ENCODE data around the gene PPP2R3B.
"Not testable (repeated sequence)": the region's sequence is repeated elsewhere in the genome, so short reads cannot be mapped to it uniquely, and the experiment has no call there.

Gene PPP2R3B, protein sequence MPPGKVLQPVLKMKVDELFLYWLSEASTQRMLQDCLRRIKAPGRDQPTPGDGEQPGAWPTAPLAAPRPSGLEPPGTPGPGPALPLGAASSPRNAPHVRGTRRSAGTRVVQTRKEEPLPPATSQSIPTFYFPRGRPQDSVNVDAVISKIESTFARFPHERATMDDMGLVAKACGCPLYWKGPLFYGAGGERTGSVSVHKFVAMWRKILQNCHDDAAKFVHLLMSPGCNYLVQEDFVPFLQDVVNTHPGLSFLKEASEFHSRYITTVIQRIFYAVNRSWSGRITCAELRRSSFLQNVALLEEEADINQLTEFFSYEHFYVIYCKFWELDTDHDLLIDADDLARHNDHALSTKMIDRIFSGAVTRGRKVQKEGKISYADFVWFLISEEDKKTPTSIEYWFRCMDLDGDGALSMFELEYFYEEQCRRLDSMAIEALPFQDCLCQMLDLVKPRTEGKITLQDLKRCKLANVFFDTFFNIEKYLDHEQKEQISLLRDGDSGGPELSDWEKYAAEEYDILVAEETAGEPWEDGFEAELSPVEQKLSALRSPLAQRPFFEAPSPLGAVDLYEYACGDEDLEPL

DNA sequence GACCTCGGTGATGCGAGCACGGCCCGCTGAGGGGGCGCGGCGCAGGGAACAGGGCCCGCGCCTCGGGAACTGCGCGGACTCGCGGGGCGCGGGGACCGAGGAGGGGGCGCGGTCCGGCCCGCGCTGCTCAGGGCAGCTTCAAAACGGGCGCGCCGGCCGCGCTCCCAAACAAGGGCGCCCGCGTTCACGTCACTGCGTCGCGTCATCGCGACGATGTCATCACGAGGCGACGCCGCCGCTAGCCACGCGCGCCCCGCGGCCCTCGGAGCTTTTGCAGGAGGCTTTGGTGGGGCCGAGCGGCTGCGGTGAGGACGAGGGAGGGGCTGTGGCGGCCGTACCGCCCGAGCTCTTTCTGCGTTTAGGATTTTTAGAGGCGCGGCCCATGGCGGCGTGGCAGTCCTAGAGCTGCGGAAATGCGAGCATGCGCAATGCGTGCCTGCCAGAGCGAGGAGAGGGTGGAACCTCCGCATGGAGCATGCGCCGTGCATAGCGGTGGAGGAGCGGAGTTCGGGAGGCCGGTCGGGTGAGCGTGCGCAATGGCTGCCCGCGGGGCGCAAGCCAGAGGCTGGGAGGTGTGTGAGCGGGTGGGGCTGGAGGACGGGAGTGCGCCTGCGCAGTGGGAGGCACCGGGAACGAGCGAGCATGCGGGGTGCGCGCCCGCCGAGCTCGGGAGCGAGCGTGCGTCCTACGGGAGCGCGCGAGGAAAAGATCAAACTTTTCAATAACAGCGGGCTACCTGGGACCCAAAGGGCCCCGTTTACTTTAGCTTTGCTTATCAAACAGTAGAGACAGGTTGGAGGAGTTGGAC lies at the start of gene PPP2R3B:
Gene PPP2R3B (minus strand): TSS at position 140 of the 808 bp plus-strand sequence. CDS start 216 bp downstream, outside the sequence.
- DNase-seq = no peak

DNA sequence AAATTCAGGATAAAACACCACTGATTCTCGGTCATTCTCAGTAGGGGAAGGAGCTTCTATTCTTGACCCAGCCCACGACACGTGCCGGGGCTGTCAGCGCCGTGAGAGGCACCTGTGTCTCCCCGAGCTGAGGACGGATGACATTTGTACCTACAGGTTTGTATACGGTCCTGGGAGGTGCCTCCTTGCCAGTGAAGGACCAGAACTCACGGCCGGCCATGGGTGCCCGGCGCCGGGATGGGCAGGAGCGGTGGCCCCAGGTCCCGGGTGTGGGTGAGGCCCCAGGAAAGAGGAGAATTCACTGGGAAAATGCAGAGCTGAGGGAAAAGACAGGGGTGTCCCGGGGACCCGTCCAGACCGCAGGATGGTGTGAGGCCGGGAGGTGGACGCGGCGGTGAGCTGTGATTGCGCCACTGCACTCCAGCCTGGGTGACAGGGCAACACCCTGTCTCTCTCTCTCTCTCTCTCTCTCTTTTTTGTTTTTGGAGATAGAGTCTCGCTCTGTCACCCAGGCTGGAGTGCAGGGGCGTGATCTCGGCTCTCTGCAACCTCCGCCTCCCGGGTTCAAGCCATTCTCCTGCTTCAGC lies 48.9 kb upstream of the PPP2R3B start:
- DNase-seq = no peak

DNA sequence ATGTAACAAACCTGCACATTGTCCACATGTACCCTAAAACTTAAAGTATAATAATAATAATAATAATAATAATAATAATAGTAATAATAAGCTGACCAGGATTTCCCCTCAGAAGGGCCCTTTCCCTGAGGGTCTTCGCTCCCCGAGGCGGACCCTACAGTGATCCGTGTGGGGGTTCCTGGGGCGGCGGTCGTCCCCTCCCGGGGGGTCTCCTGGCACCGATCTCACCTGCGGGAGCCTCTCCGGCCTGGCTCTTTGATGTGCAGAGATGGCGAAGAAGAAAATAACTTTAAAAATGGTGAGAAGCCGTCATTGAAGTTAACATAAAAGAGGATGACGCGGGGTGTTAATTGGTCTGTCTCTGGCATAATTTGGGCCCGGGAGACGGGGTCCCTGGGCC lies 48.2 kb upstream of the PPP2R3B start:
- DNase-seq = no peak

DNA sequence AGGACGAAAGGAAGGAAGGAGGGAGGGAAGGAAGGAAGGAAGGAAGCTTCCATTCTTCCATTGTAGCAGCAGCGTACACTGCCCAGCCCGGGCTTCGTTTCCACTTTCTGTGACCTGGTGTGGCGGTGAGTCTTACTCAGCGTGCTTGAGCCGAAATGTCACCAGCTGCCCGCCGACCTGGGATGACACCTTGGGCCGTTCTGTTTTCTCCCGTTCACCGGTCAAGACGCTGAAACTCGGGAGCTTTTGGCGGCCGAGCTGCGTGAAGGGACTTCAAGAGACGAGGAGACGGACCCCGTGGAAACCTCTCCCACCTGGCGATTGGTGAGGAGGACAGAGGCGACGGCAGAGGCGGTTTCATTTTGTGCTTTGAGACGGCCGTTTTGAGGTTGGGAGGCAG lies 47.1 kb upstream of the PPP2R3B start:
- no peak for DNase-seq

DNA sequence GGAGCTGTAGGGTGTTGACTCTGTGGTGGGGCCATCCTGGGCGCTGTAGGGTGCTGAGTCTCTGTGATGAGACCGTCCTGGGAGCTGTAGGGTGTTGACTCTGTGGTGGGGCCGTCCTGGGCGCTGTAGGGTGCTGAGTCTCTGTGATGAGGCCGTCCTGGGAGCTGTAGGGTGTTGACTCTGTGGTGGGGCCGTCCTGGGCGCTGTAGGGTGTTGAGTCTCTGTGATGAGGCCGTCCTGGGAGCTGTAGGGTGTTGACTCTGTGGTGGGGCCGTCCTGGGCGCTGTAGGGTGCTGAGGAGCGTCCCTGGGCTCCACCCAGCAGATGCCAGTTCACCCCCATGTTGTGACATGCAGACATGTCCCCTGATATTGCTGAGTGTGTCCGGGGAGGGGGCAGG lies 46.0 kb upstream of the PPP2R3B start:
- not testable (repeated sequence) for DNase-seq

DNA sequence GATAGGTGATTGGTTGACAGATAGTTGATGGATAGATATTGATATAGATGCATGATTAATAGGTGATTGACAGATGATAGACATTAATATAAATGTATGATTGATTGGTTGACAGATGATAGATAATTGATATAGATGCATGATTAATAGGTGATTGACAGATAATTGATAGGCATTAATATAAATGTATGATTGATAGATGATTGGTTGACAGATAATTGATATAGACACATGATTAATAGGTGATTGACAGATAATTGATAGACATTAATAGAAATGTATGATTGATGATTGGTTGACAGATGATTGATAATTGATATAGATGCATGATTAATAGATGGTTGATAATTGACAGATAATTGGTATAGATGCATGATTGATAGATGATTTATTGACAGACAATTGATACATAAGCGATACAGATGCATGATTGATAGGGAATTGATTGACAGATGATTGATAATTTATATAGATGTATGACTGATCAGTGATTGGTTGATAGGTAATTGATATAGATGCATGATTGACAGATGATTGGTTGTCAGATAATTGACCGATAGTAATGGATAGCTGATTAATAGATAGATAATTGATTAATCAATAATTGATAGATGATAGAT lies 44.9 kb upstream of the PPP2R3B start:
- DNase-seq = no peak

DNA sequence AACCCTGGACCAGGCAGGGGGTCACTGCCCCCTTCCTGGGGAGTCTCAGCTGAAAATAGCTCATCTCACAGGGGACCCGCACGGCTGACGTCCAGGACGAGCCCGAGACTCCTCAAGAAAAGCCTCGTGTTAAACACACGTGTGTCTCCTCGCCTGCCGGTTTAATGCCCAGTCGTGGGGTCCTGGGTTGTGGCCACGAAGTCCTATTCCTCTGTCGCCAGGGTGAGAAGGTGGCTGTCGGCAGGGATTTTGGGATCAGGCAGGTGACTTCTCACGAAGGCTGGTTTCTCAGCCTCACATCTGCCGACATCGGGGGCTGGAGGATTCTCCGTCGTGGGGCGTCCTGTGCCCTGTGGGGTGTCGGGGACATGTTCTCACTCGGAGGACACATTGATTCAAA lies 44.3 kb upstream of the PPP2R3B start:
- no peak for DNase-seq

DNA sequence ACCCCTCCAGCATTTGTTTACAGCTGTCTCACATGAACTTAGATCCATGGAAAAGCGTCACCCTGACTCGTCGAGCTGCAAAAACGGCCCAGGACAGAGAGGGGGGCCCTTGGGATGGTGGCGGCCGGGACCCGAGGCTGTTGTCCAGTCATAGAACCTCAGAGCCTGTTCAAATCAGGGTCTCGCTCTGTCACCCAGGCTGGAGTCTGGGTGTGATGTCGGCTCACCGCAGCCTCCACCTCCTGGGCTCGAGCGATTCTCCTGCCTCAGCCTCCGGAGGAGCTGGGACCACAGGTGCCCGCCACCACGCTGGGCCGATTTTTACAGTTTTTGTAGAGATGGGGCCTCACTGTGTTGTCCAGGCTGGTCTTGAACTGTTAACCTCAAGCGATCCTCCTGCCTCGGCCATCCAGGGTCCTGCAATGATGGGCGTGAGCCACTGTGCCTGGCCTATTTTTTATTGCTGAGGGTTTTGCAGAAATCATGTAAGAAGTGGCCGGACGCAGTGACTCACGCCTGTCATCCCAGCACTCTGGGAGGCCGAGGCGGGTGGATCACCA lies 42.6 kb upstream of the PPP2R3B start:
- DNase-seq = no peak

DNA sequence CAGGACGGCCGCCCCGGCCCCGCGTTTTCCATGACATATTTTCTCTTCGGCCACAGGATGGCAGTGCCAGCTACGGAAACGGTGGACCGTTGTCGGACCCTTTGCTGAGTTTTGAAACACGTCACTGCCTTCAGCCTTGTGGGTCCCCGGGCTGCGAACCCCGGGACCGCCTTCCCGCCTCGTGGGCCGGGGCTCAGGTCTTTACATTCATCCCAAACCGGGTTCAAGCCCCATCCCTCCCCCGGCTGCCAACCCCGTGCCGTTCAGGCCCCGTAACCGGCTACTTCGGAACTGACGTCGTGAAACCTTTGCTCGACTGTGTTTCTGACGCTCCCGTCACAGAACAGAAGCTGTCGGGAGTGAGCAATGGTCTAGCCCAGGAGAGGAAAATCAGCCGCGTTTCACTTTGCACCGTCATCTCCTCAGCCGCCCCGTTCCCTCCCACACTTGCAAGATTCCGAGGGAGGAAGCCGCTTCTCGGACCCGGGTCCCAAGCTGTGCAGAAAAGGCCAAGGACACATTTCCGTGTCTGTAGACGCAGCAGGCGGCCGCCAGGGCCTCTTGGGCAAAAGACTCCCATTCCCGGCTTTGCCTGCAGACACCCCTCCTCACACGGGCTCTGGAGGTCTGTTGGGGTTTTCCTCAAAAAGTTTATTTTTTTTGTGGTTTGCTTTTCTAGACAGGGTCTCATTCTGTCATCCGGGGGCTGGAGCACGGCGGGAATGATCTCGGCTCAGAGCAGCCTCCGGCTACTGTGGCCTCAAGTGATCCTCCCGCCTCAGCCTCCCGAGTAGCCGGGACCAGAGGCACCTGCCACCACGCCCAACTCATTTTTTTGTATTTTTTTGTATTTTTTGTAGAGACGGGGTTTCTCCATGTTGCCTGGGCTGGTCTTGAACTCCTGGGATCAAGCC lies 41.4 kb upstream of the PPP2R3B start:
- DNase-seq = no peak

DNA sequence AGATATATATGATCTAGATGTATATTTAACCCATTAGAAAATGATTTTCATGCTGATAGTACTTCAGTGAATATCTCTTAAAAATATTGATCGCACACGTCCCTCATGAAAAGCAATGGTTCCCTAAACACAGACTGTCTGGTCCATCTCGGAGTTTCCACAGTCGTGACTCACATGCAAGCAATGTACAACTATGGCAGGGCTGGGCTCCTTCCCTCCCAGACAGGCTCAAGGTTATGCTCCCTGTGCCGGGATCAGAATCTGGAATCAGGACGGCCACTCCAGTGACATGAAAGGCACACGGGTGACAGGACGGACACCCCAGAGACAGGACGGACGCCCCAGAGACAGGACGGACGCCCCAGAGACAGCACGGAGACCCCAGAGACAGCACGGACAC lies 40.2 kb upstream of the PPP2R3B start:
- no peak for DNase-seq

DNA sequence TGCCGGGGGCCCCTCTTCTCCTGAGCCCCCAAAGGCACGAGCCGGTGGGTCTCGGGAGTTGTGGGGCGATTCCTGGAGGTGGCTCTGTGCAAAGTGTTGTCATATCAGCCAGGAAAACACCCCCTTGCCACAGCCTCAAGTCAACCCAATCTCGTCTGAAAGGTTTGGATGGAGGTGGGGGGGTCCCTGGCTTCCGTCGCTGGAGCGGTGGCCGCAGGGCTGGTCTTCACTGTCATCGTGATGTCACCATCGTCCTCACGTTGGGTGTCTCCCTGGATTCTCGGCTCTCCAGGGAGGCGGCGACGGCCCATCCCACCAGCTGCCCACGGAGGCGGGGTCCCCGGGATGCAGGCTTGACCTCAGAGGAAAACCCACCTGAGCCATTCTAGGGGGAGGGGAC lies 38.3 kb upstream of the PPP2R3B start:
- no peak for DNase-seq

DNA sequence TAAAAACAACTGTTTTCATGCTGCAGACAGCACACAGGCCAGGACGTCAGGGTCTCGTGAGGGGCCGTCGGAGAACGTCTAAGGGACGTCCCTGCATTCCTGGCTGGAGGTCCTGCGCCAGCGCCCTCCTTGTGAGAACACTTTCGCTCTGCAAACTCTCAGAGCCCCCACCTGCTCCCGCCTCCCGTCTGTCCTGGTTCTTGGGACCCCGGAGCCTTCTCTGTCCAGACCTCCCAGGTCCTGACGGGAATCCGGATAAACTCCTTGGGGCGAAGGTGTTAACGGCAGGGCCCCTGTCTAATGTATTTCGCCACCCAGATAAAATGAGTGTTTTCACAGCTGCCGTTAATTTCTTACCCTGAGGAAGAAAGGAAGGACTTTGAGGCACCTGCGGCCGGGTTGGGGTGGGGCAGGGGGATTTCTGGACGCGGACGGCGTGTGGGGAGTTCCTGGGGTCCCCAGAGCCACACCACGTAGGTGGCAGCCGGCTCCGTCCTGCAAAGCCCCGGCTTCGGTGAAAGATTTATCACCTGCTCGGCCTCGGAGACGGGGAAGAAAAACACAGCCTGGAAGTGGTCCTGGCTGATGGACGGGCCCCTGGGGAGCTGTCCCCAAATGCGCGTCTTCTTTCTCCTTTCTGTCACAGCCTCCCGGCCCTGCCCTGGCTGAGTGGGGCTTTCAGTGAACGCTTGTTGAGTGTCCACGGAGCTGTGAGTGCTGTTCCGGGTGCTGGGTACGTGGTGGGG lies 35.1 kb upstream of the PPP2R3B start:
- DNase-seq = no peak

DNA sequence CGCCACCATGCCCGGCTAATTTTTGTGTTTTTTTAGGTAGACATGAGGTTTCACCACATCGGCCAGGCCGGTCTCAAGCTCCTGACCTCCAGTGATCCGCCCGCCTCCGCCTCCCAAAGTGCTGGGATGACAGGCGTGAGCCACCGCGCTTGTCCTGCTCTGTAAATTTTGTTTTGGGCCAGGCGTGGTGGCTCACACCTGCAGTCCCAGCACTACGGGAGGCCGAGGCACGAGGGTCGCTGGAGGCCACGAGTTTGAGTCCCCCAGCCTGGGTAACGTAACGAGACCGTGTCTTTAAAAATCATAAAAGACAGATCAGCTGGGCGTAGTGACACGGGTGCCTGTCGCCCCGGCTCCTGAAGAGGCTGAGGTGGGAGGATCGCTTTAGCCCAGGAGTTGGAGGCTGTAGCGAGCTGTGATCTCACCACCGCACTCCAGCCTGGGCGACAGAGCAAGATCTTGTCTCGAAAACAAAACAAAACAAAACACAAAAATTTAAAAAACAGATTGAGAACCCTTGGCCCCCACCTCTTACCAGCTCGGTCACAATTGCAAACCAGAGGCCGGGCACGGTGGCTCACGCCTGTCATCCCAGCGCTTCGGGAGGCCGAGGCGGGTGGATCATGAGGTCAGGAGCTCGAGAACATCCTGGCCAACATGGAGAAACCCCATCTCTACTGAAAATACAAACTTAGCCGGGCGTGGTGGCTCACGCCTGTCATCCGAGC lies 34.0 kb upstream of the PPP2R3B start:
- DNase-seq = no peak

DNA sequence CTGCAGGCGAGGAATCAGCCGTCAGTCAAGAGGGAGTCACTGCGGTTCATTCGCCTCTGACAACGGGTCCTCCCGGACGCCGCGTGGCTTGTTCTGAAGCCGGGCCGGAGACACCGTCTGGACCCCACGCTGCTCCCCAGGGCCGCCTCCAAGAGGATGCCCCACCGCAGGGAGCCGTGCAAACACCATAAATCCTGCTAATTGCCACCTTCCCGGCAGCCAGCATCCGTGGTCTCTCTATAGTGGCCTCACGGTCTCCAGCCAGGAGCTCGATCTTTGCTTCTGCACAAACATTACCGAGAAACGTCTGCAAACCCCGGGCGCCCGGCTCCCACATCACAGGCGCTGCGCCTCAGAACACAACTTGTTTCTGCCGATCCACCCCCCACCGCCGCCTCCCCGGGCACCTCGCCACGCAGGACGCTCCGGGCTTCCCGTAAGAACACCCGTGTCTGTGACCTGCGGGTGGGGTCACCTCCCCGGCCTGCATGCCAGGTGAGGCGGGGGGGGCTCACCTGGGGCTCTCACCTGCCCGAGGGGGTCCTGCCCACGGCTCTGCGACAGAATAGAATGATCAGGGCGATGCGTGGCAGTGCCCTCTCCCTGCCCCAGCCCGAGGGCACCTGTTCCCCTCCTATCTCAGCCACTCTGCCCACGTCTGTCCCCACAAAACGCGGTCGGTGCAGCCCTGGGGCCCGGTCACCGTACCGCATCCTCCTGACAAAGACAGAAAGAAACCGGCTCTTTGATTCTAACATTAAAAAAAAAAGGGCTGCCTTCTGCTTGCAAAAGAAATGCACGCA lies 32.4 kb upstream of the PPP2R3B start:
- DNase-seq = no peak

DNA sequence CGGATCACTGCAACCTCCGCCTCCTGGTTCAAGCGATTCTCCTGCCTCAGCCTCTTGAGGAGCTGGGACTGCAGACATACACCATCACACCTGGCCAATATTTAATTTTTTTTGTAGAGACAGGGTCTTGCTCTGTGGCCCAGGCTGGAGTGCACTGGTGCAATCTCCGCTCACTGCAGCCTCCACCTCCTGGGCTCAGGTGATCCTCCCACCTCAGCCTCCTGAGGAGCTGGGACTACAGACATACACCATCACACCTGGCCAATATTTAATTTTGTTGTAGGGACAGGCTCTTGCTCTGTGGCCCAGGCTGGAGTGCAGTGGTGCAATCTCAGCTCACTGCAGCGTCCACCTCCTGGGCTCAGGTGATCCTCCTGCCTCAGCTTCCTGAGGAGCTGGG lies 28.8 kb upstream of the PPP2R3B start:
- DNase-seq = not testable (repeated sequence)

DNA sequence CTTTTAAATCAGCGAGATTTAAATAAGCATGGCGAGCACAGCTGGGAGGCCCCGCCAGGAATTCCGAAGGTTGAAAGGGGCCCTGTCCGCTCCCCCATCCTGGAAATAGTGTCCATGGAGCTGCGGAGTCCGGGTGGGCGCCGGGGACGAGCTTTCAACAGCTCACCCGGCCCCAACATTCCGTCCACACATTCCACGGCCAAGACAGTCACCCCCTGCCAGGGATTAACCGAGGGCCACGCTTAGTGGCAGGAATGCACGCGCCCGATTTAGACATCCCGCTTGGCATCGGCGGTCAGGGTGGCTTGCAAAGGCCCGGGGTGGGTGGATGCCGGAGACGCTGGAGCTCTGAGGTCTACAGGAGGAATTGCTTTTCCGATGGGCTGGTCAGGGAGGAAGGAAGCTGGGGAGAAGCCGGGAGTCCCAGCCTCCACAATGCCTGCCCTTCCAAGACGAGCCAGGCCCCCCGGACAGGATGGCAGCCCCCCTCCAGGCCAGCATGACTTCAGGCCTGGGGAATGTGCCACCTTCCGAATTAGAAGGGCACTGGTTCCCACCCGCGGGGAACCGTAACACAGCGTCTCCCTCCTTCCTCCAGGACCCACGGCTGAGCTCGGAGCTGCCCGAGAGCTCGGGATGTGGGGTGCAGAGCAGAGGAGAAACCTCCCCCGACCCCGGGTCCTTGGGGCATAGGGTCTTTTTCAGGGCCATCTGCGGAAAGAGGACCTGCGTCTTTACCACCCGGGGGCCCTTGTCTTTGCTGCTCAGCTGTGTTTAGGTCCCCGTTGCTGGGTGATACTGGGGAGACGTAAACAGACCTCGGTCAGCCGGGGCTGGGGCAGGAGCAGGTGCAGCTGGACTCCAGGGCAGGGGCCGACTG lies 26.9 kb upstream of the PPP2R3B start:
- no peak for DNase-seq

DNA sequence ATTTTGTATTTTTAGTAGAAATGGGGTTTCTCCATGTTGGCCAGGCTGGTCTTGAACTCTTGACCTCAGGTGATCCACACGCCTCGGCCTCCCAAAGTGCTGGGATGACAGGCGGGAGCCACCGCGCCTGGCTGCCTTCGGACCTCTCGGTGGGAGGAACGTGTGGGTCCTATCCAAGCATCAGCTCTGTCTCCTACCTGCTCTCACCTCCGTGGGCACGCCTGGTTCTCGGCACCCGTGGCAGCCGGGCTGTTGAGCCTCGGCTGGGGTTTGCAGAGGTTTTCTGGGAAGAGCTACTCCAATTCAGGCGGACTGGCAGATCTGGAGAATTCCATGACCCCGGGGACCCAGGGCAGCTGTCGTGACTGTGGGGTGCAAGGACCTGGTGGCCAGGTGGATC lies 23.6 kb upstream of the PPP2R3B start:
- DNase-seq = no peak

DNA sequence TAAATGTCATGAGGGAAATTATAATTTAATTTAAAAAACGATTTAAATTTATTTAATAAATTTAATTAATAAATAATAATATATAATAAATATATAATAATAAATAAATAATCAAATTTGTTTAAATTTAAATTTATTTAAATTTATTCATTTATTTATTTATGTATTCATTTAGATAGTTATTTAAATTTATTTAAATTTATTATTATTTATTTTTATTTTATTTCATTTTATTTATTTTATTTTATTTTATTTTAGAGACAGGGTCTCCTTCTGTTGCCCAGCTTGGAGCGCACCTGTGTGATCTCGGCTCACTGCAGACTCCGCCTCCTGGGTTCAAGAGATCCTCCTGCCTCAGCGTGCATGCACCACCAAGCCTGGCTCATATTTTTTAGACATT lies 18.4 kb upstream of the PPP2R3B start:
- no peak for DNase-seq

Measured in GF-D8 (cell line).